ENCODE measurements around the gene PLCB4.

PLCB4 gene

GRCh38 chr20:9518576-9519175 lies 449.8 kb downstream of the PLCB4 start:
- no peak overlapping the region for H3K27ac ChIP-seq
- DNase-seq, result no peak
- in situ Hi-C loops (cut with HindIII; ENCODE audit: low pct_ligation_motif_present, low sequenced_read_pairs), result no loop called here
- TF ChIP-seq CTCF (IDR thresholded peaks at IDR 0.05; ENCODE audit: low read depth, low read length, missing control alignments), result no peak
- H3K4me3 ChIP-seq (ENCODE audit: low read depth, low read length), result no peak overlapping the region
- H3K27me3 ChIP-seq (replicated peaks), result peaks cover 55% of the 10 kb centered on the region
- no peaks in the 10 kb centered on the region for H3K36me3 ChIP-seq (replicated peaks)

- Histone ChIP-seq H3K27ac (no peak overlapping the region), H3K4me3 (ENCODE audit: low read depth, low read length) (no peak overlapping the region), H3K36me3 (replicated peaks) (no peaks in the 10 kb centered on the region), H3K27me3 (replicated peaks) (peaks cover 41% of the 10 kb centered on the region)
- in situ Hi-C loops (cut with HindIII; ENCODE audit: low pct_ligation_motif_present, low sequenced_read_pairs), result no loop called here
- no peak for DNase-seq
- TF ChIP-seq CTCF (IDR thresholded peaks at IDR 0.05; ENCODE audit: low read depth, low read length, missing control alignments), result no peak
These were observed 451.2 kb downstream of the PLCB4 start for GRCh38 chr20:9520086-9520485.

- Histone ChIP-seq H3K36me3 (replicated peaks) (no peaks in the 10 kb centered on the region), H3K4me3 (ENCODE audit: low read depth, low read length) (no peak overlapping the region), H3K27me3 (replicated peaks) (peaks cover 7% of the 10 kb centered on the region), H3K27ac (no peak overlapping the region)
- in situ Hi-C loops (cut with HindIII; ENCODE audit: low pct_ligation_motif_present, low sequenced_read_pairs), result no loop called here
- no peak for DNase-seq
- TF ChIP-seq CTCF (IDR thresholded peaks at IDR 0.05; ENCODE audit: low read depth, low read length, missing control alignments), result no peak
These were observed 454.7 kb downstream of the PLCB4 start for GRCh38 chr20:9523636-9524035.
